ENCODE data around the gene KISS1R.
A peak's percentile ranks its signal among the peaks of the same experiment; 100 is the strongest.

KISS1R gene

DNA sequence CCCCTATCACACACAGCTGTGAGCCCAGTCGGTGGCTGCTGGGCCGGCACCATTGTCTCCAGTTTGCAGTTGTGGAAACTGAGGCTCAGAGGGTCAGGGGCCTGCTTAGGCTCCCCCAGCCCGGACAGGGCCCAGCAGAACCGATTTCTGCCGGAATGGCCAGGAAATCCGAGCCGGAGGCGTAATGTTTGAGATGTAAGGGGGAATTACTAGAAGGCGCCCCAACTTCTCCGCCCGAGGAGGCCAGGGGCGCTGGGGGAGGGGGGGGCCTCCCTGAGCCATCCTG, 962 bp downstream of the KISS1R start:
- POLR2A ChIA-PET = no interaction called here
- H3K4me3 ChIP-seq (ENCODE audit: low read depth, low read length) = no peak overlapping the region

DNA sequence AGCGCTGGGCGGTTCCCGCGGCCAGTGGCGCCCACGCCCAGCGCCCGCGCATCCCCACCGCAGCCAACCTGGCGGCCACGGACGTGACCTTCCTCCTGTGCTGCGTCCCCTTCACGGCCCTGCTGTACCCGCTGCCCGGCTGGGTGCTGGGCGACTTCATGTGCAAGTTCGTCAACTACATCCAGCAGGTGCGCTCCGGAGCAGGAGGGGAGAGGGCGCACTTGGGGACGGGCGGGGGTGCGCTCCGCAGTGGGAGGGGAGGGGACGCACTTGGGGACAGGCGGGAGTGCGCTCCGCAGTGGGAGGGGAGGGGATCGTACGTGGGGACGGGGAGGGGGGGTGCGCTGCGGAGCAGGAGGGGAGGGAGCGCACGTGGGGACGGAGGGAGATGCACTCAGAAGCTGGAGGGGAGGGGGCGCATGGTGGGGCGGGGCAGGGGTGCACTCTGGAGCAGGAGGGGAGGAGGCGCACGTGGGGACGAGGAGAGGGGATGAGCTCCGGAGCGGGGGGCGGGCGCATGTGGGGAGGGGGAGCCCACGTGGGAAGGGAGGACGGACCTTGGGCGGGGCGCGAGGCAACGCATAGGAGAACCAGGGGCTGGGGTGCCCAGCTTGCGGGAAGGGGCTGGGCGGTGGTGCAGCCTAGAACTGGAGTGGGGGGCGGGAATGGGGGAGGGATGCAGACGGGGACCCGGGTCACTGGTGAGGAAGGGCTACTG, 1.5 kb downstream of the KISS1R start:
- Histone ChIP-seq H3K4me3 (ENCODE audit: low read depth, low read length) (no peak overlapping the region), H3K4me1 (ENCODE audit: control insufficient read depth, insufficient read depth, low read length) (peaks cover 2% of the 10 kb centered on the region; the same call in 1 of the 2 replicates), H3K9me3 (ENCODE audit: control insufficient read depth, insufficient read depth, low read depth, low read length) (no peaks in the 10 kb centered on the region), H3K27ac (ENCODE audit: extremely low read depth, low read depth, low read length) (no peak overlapping the region), H3K36me3 (ENCODE audit: control insufficient read depth in 2 of 2, insufficient read depth in 1 of 2, low read length in 2 of 2) (no peaks in the 10 kb centered on the region)
- CTCF ChIA-PET = interaction anchor here (0.8 to 1.6 kb wide), 2 partner anchors 145 to 148 kb away, joined by 3 to 5 read pairs; no protein-coding TSS in a partner anchor
- TF ChIP-seq, protein P1, sequence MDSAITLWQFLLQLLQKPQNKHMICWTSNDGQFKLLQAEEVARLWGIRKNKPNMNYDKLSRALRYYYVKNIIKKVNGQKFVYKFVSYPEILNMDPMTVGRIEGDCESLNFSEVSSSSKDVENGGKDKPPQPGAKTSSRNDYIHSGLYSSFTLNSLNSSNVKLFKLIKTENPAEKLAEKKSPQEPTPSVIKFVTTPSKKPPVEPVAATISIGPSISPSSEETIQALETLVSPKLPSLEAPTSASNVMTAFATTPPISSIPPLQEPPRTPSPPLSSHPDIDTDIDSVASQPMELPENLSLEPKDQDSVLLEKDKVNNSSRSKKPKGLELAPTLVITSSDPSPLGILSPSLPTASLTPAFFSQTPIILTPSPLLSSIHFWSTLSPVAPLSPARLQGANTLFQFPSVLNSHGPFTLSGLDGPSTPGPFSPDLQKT (IDR thresholded peaks at IDR 0.05; ENCODE audit: borderline replicate concordance, low read depth, low read length) = no peak
- TF ChIP-seq, protein P2, sequence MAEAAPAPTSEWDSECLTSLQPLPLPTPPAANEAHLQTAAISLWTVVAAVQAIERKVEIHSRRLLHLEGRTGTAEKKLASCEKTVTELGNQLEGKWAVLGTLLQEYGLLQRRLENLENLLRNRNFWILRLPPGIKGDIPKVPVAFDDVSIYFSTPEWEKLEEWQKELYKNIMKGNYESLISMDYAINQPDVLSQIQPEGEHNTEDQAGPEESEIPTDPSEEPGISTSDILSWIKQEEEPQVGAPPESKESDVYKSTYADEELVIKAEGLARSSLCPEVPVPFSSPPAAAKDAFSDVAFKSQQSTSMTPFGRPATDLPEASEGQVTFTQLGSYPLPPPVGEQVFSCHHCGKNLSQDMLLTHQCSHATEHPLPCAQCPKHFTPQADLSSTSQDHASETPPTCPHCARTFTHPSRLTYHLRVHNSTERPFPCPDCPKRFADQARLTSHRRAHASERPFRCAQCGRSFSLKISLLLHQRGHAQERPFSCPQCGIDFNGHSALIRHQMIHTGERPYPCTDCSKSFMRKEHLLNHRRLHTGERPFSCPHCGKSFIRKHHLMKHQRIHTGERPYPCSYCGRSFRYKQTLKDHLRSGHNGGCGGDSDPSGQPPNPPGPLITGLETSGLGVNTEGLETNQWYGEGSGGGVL (tag by site-specific recombination; IDR thresholded peaks at IDR 0.05) = peak; percentile 24; the same call in 1 of the 2 replicates
- peak; percentile 62 for TF ChIP-seq SP3 (tag by site-specific recombination; IDR thresholded peaks at IDR 0.05)
- peak; percentile 39 for TF ChIP-seq SP2 (tag by site-specific recombination; IDR thresholded peaks at IDR 0.05)
- TF ChIP-seq REPIN1 (tag by site-specific recombination; IDR thresholded peaks at IDR 0.05; ENCODE audit: low read depth) = no peak
- no peak for TF ChIP-seq TCF7L2 (IDR thresholded peaks at IDR 0.05; ENCODE audit: borderline replicate concordance, low read depth, low read length)
- no peak for TF ChIP-seq ZBTB1 (tag by site-specific recombination; IDR thresholded peaks at IDR 0.05)
- POLR2A ChIA-PET = interaction anchor here (0.6 to 0.7 kb wide), 4 partner anchors 51 to 346 kb away, joined by 3 to 5 read pairs (median 4); partner anchors contain the start of gene BSG

More for the DNA sequence above, 962 bp downstream of the KISS1R start:
- CTCF ChIA-PET = interaction anchor here (0.8 to 1.6 kb wide), 2 partner anchors 145 to 147 kb away, joined by 3 to 5 read pairs; no protein-coding TSS in a partner anchor
- Histone ChIP-seq H3K9me3 (ENCODE audit: control insufficient read depth, insufficient read depth, low read depth, low read length) (no peaks in the 10 kb centered on the region), H3K4me1 (ENCODE audit: control insufficient read depth, insufficient read depth, low read length) (peaks cover 2% of the 10 kb centered on the region; the same call in 1 of the 2 replicates), H3K27ac (ENCODE audit: extremely low read depth, low read depth, low read length) (no peak overlapping the region), H3K36me3 (ENCODE audit: control insufficient read depth in 2 of 2, insufficient read depth in 1 of 2, low read length in 2 of 2) (no peaks in the 10 kb centered on the region)
- TF ChIP-seq ZNF184 (tag by site-specific recombination; IDR thresholded peaks at IDR 0.05) (no peak), ZNF660 (tag by site-specific recombination; IDR thresholded peaks at IDR 0.05) (no peak), ZNF792 (tag by site-specific recombination; IDR thresholded peaks at IDR 0.05) (no peak), ZNF600 (tag by site-specific recombination; IDR thresholded peaks at IDR 0.05) (no peak)

DNA sequence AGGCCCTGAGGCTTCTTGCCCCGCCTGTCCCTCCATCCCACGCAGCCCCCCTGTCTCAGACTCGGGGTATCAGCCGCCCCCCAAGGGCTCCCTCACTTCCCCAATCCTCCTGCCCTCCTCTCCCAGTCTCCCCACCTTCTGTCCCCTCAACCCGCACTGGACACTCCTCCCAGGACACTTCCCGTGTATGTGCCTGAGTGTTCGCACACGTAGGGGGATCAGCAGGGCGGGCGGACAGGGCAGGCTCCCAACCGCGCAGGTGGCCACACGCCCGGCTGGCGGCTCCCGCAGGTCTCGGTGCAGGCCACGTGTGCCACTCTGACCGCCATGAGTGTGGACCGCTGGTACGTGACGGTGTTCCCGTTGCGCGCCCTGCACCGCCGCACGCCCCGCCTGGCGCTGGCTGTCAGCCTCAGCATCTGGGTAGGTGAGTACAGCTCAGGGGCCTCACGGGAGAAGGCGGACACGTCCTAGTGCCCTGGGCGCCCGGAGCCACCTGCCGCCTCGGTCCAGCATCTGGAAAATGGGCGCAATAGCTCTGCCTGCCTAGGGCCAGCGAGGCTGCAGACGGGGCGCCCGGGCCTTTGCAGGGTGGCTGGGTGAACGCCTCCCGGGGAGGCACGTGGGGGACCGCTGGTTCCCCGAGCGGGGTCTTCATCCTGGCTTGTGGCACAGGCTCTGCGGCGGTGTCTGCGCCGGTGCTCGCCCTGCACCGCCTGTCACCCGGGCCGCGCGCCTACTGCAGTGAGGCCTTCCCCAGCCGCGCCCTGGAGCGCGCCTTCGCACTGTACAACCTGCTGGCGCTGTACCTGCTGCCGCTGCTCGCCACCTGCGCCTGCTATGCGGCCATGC, 2.3 kb downstream of the KISS1R start:
- POLR2A ChIA-PET = interaction anchor here (0.7 kb wide), 1 partner anchor 102 kb away, joined by 4 read pairs; no protein-coding TSS in a partner anchor
- H3K27ac ChIP-seq (ENCODE audit: extremely low read depth, low read depth, low read length) = no peak overlapping the region
- peaks cover 2% of the 10 kb centered on the region; the same call in 1 of the 2 replicates for H3K4me1 ChIP-seq (ENCODE audit: control insufficient read depth, insufficient read depth, low read length)
- H3K9me3 ChIP-seq (ENCODE audit: control insufficient read depth, insufficient read depth, low read depth, low read length) = no peaks in the 10 kb centered on the region
- no peak overlapping the region for H3K4me3 ChIP-seq (ENCODE audit: low read depth, low read length)
- CTCF ChIA-PET = interaction anchor here (0.6 to 5.8 kb wide), 4 partner anchors 55 to 320 kb away, joined by 3 to 116 read pairs (median 6); partner anchors contain the start of gene WDR18
- H3K36me3 ChIP-seq (ENCODE audit: control insufficient read depth in 2 of 2, insufficient read depth in 1 of 2, low read length in 2 of 2) = no peaks in the 10 kb centered on the region
- TF ChIP-seq, protein P1 (IDR thresholded peaks at IDR 0.05; ENCODE audit: borderline replicate concordance, low read depth, low read length) = no peak
- TF ChIP-seq, protein P3, sequence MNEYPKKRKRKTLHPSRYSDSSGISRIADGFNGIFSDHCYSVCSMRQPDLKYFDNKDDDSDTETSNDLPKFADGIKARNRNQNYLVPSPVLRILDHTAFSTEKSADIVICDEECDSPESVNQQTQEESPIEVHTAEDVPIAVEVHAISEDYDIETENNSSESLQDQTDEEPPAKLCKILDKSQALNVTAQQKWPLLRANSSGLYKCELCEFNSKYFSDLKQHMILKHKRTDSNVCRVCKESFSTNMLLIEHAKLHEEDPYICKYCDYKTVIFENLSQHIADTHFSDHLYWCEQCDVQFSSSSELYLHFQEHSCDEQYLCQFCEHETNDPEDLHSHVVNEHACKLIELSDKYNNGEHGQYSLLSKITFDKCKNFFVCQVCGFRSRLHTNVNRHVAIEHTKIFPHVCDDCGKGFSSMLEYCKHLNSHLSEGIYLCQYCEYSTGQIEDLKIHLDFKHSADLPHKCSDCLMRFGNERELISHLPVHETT (tag by site-specific recombination; IDR thresholded peaks at IDR 0.05) = no peak
- TF ChIP-seq KLF9 (tag by site-specific recombination; IDR thresholded peaks at IDR 0.05; ENCODE audit: low read depth) (no peak), YY1 (tag by site-specific recombination; IDR thresholded peaks at IDR 0.05) (peak; percentile 52; the same call in 1 of the 2 replicates), ZNF600 (tag by site-specific recombination; IDR thresholded peaks at IDR 0.05) (peak; percentile 26), ZNF529 (tag by site-specific recombination; IDR thresholded peaks at IDR 0.05; ENCODE audit: insufficient replicate concordance) (no peak), ZNF394 (tag by site-specific recombination; IDR thresholded peaks at IDR 0.05; ENCODE audit: borderline replicate concordance) (no peak), ZNF138 (tag by site-specific recombination; IDR thresholded peaks at IDR 0.05; ENCODE audit: borderline replicate concordance) (no peak)
- TF ChIP-seq, protein P4, sequence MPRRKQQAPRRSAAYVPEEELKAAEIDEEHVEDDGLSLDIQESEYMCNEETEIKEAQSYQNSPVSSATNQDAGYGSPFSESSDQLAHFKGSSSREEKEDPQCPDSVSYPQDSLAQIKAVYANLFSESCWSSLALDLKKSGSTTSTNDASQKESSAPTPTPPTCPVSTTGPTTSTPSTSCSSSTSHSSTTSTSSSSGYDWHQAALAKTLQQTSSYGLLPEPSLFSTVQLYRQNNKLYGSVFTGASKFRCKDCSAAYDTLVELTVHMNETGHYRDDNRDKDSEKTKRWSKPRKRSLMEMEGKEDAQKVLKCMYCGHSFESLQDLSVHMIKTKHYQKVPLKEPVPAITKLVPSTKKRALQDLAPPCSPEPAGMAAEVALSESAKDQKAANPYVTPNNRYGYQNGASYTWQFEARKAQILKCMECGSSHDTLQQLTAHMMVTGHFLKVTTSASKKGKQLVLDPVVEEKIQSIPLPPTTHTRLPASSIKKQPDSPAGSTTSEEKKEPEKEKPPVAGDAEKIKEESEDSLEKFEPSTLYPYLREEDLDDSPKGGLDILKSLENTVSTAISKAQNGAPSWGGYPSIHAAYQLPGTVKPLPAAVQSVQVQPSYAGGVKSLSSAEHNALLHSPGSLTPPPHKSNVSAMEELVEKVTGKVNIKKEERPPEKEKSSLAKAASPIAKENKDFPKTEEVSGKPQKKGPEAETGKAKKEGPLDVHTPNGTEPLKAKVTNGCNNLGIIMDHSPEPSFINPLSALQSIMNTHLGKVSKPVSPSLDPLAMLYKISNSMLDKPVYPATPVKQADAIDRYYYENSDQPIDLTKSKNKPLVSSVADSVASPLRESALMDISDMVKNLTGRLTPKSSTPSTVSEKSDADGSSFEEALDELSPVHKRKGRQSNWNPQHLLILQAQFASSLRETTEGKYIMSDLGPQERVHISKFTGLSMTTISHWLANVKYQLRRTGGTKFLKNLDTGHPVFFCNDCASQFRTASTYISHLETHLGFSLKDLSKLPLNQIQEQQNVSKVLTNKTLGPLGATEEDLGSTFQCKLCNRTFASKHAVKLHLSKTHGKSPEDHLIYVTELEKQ (tag by site-specific recombination; IDR thresholded peaks at IDR 0.05; ENCODE audit: borderline replicate concordance) = no peak

Measured in HEK293 (cell line).